ENCODE results near the gene FASTKD1.

DNA sequence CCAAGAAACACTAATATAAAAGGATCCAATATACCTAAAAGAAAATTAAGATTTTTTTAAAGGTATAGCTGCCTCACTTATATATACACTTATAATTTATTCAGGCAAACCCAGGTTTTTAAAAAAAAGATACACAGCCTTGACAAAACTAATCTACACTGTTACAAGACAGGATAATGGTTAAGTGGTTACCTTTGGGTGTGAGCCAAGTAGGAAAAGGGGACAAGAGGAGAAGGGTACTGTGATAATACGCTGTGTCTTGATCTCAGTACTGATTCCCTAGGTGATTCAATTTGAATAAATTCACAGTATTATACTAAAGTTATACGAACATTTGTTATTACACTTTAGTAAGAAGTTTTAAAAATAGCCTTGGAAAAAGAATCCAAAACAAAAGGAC is 33.5 kb downstream of the FASTKD1 start:
- TF ChIP-seq, protein P1, sequence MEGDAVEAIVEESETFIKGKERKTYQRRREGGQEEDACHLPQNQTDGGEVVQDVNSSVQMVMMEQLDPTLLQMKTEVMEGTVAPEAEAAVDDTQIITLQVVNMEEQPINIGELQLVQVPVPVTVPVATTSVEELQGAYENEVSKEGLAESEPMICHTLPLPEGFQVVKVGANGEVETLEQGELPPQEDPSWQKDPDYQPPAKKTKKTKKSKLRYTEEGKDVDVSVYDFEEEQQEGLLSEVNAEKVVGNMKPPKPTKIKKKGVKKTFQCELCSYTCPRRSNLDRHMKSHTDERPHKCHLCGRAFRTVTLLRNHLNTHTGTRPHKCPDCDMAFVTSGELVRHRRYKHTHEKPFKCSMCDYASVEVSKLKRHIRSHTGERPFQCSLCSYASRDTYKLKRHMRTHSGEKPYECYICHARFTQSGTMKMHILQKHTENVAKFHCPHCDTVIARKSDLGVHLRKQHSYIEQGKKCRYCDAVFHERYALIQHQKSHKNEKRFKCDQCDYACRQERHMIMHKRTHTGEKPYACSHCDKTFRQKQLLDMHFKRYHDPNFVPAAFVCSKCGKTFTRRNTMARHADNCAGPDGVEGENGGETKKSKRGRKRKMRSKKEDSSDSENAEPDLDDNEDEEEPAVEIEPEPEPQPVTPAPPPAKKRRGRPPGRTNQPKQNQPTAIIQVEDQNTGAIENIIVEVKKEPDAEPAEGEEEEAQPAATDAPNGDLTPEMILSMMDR (IDR thresholded peaks at IDR 0.05; ENCODE audit: borderline replicate concordance, extremely low read depth, low read length, poor library complexity, severe bottlenecking), result no peak
- TF ChIP-seq EZH2 (IDR thresholded peaks at IDR 0.05; ENCODE audit: borderline replicate concordance, low read depth, low read length, severe bottlenecking), result no peak

All from DND-41 (cell line).